ENCODE data around the gene CYP26A1. TPM values are rescaled to one million over a fixed set of nuclear protein-coding genes. Genes with fewer than 3 reads are reported as not detected.

CYP26A1 gene
- total RNA-seq, 1 donor from 2014 or later: 0.18 TPM

DNA sequence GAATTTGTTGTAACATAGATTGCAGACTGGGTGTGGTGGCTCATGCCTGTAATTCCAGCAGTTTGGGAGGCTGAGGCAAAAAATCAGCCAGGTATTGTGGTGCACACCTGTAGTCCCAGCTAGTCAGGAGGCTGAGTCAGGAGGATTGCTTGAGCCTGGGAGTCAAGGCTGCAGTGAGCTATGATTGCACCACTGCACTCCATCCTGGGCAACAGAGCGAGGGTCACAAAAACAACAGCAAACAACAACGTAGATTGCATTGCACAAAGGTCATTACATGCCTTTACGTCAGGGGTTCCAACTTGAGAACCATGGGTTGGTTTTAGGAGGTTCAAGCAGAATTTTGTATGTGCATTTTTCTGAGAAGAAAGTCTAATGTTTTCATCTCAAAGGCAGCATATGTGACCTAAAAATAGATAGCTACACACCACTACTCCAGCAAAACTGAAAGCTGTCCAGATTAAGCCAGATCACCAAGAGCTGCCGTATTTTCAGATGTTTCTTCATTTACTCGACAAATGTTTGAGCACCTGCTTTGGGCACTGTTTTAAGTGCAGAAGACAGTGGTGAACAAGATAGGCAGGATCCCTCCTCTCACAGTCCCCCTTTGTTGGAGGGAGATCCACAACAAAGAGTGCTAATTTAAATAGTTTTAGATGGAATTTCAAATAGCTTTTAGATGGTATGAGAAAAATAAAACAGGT is 41.4 kb upstream of the CYP26A1 start:
- FAIRE-seq: no peak
- no peak overlapping the region for H3K4me2 ChIP-seq (ENCODE audit: low read length)
- H3K27ac Mint-ChIP-seq (ENCODE audit: unreplicated experiment): peak overlapping the region; percentile 7

DNA sequence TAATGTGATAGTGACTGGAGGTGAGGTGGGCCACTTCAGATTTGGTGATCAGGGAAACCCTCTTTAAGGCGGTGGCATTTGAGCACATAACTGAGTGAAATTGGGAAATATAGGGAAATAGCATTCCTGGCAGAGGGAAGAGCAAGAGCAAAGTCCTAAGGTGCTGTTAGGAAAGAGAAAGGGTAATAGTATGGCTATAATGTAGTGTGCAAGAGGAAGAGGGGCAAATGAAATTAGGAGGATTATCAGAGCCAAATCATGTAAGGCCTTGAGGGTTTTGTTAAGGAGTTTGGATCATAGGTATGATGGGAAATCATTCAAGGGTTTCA is 40.9 kb upstream of the CYP26A1 start:
- Histone ChIP-seq H4K20me1 (ENCODE audit: insufficient read depth, low read length) (no peaks in the 10 kb centered on the region), H3K4me2 (ENCODE audit: low read length) (no peak overlapping the region), H3K27ac (ENCODE audit: low read depth, low read length) (no peak overlapping the region), H3K36me3 (ENCODE audit: insufficient read depth, low read length) (no peaks in the 10 kb centered on the region), H2AFZ (ENCODE audit: low read depth, low read length) (no peak overlapping the region), H3K27me3 (ENCODE audit: insufficient read depth, low read length) (no peaks in the 10 kb centered on the region), H3K9ac (ENCODE audit: low read length) (no peak overlapping the region), H3K79me2 (ENCODE audit: insufficient read depth, low read length) (no peaks in the 10 kb centered on the region), H3K4me3 (ENCODE audit: insufficient read depth, low read depth, low read length) (no peak overlapping the region), H3K4me1 (ENCODE audit: insufficient read depth, low read length) (peaks cover 10% of the 10 kb centered on the region), H3K9me3 (ENCODE audit: insufficient read depth, low read depth, low read length) (no peaks in the 10 kb centered on the region)
- H3K27me3 Mint-ChIP-seq (ENCODE audit: low read depth, unreplicated experiment): no peaks in the 10 kb centered on the region
- FAIRE-seq (peak; percentile 9), DNase-seq (ENCODE audit: low read depth) (no peak)
- H3K4me1 Mint-ChIP-seq (ENCODE audit: low read depth, unreplicated experiment): peaks cover 28% of the 10 kb centered on the region
- H3K4me3 Mint-ChIP-seq (ENCODE audit: unreplicated experiment): no peak overlapping the region
- H3K9me3 Mint-ChIP-seq (ENCODE audit: unreplicated experiment): peaks cover 1% of the 10 kb centered on the region
- TF ChIP-seq, protein P1, sequence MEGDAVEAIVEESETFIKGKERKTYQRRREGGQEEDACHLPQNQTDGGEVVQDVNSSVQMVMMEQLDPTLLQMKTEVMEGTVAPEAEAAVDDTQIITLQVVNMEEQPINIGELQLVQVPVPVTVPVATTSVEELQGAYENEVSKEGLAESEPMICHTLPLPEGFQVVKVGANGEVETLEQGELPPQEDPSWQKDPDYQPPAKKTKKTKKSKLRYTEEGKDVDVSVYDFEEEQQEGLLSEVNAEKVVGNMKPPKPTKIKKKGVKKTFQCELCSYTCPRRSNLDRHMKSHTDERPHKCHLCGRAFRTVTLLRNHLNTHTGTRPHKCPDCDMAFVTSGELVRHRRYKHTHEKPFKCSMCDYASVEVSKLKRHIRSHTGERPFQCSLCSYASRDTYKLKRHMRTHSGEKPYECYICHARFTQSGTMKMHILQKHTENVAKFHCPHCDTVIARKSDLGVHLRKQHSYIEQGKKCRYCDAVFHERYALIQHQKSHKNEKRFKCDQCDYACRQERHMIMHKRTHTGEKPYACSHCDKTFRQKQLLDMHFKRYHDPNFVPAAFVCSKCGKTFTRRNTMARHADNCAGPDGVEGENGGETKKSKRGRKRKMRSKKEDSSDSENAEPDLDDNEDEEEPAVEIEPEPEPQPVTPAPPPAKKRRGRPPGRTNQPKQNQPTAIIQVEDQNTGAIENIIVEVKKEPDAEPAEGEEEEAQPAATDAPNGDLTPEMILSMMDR (IDR thresholded peaks at IDR 0.05; ENCODE audit: insufficient read depth, low read depth, low read length): no peak
- no peak for TF ChIP-seq EZH2 (IDR thresholded peaks at IDR 0.05; ENCODE audit: insufficient read depth, low read length)
- H3K36me3 Mint-ChIP-seq (ENCODE audit: low read depth, unreplicated experiment): no peaks in the 10 kb centered on the region
- H3K27ac Mint-ChIP-seq (ENCODE audit: unreplicated experiment): no peak overlapping the region

More for the DNA sequence above, 41.4 kb upstream of the CYP26A1 start:
- H3K4me3 ChIP-seq (ENCODE audit: insufficient read depth, low read depth, low read length): no peak overlapping the region
- no peak overlapping the region for H3K4me3 Mint-ChIP-seq (ENCODE audit: unreplicated experiment)
- H3K9ac ChIP-seq (ENCODE audit: low read length): no peak overlapping the region
- peaks cover 3% of the 10 kb centered on the region for H3K36me3 Mint-ChIP-seq (ENCODE audit: low read depth, unreplicated experiment)
- DNase-seq (ENCODE audit: low read depth): no peak
- H3K36me3 ChIP-seq (ENCODE audit: insufficient read depth, low read length): no peaks in the 10 kb centered on the region
- H3K27me3 Mint-ChIP-seq (ENCODE audit: low read depth, unreplicated experiment): no peaks in the 10 kb centered on the region
- H3K4me1 Mint-ChIP-seq (ENCODE audit: low read depth, unreplicated experiment): peaks cover 28% of the 10 kb centered on the region
- H3K27me3 ChIP-seq (ENCODE audit: insufficient read depth, low read length): no peaks in the 10 kb centered on the region
- H3K79me2 ChIP-seq (ENCODE audit: insufficient read depth, low read length): no peaks in the 10 kb centered on the region
- no peaks in the 10 kb centered on the region for H3K9me3 ChIP-seq (ENCODE audit: insufficient read depth, low read depth, low read length)
- H4K20me1 ChIP-seq (ENCODE audit: insufficient read depth, low read length): no peaks in the 10 kb centered on the region
- peaks cover 4% of the 10 kb centered on the region for H3K9me3 Mint-ChIP-seq (ENCODE audit: unreplicated experiment)
- no peak overlapping the region for H3K27ac ChIP-seq (ENCODE audit: low read depth, low read length)
- no peak for TF ChIP-seq EZH2 (IDR thresholded peaks at IDR 0.05; ENCODE audit: insufficient read depth, low read length)
- TF ChIP-seq, protein P1 (IDR thresholded peaks at IDR 0.05; ENCODE audit: insufficient read depth, low read depth, low read length): no peak
- peaks cover 10% of the 10 kb centered on the region for H3K4me1 ChIP-seq (ENCODE audit: insufficient read depth, low read length)
- no peak overlapping the region for H2AFZ ChIP-seq (ENCODE audit: low read depth, low read length)

DNA sequence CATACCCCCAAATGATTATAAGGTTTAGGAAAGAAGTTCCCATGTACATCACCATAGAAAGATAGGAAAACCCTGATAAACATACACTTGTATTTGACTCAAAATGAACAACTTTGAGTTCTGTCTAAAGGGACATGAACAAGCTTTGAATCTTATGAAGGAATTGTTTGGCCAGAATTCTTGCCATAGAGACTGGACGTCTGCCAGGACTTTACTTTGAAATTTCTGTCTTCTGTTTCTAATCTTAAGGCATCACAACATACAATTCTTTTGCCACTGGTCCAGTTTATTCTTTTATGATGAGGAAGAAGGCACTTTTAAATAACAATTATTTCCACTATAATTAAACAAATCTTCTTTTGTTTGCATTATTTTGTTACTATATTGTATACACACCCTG is 39.3 kb upstream of the CYP26A1 start:
- Mint-ChIP-seq H3K36me3 (ENCODE audit: low read depth, unreplicated experiment) (no peaks in the 10 kb centered on the region), H3K4me3 (ENCODE audit: unreplicated experiment) (no peak overlapping the region), H3K9me3 (ENCODE audit: unreplicated experiment) (no peaks in the 10 kb centered on the region), H3K4me1 (ENCODE audit: low read depth, unreplicated experiment) (peaks cover 21% of the 10 kb centered on the region), H3K27me3 (ENCODE audit: low read depth, unreplicated experiment) (no peaks in the 10 kb centered on the region), H3K27ac (ENCODE audit: unreplicated experiment) (no peak overlapping the region)
- Histone ChIP-seq H3K4me3 (ENCODE audit: insufficient read depth, low read depth, low read length) (no peak overlapping the region), H4K20me1 (ENCODE audit: insufficient read depth, low read length) (no peaks in the 10 kb centered on the region), H3K9ac (ENCODE audit: low read length) (no peak overlapping the region), H3K36me3 (ENCODE audit: insufficient read depth, low read length) (no peaks in the 10 kb centered on the region), H3K4me1 (ENCODE audit: insufficient read depth, low read length) (peaks cover 10% of the 10 kb centered on the region), H2AFZ (ENCODE audit: low read depth, low read length) (no peak overlapping the region), H3K4me2 (ENCODE audit: low read length) (no peak overlapping the region), H3K27me3 (ENCODE audit: insufficient read depth, low read length) (no peaks in the 10 kb centered on the region), H3K79me2 (ENCODE audit: insufficient read depth, low read length) (no peaks in the 10 kb centered on the region), H3K9me3 (ENCODE audit: insufficient read depth, low read depth, low read length) (no peaks in the 10 kb centered on the region), H3K27ac (ENCODE audit: low read depth, low read length) (no peak overlapping the region)
- no peak for FAIRE-seq
- TF ChIP-seq EZH2 (IDR thresholded peaks at IDR 0.05; ENCODE audit: insufficient read depth, low read length): no peak
- TF ChIP-seq, protein P1 (IDR thresholded peaks at IDR 0.05; ENCODE audit: insufficient read depth, low read depth, low read length): no peak
- peak; percentile 3 for DNase-seq (ENCODE audit: low read depth)

Data from astrocyte (in vitro differentiated cells and primary cell).